B cell (primary cell): ENCODE data around the gene NEO1. TPM values are rescaled to one million over a fixed set of nuclear protein-coding genes. Genes with fewer than 3 reads are reported as not detected.

Experiments
- ATAC-seq: fragments of 200-7000 bp; cut with Tn5 transposase; one replicate; pipeline ENCODE4 v1.10.0; 2021; ENCODE audit warnings: low read depth, mild to moderate bottlenecking, moderate number of reproducible peaks, moderate library complexity
- CTCF ChIA-PET: fragments of 350-600 bp; sonication (Branson Sonifier 250); formaldehyde crosslinking; loops from one replicate; lab custom pipeline; 2021; ENCODE audit warnings: antibody characterized with exemption, inconsistent platforms; lab: Charles Lee
- POLR2A ChIA-PET: fragments of 350-600 bp; sonication (Branson Sonifier 250); formaldehyde crosslinking; loops from one replicate; lab custom pipeline; 2021; ENCODE audit warnings: antibody characterized with exemption; lab: Charles Lee
- DNase-seq: peaks from one replicate; pipeline ENCODE4 v3.0.0; 2013
- H2AFZ ChIP-seq: 2 replicates; pipeline ENCODE4 v1.6.1; 2012; ENCODE audit warnings: mild to moderate bottlenecking, low read depth, low read length; ENCODE audit not compliant: insufficient read depth, poor library complexity, severe bottlenecking
- H3K27ac ChIP-seq, 2 donors: 1 replicate in 1 of 2; 2 replicates in 1 of 2; pipeline ENCODE4 v1.5.1; 2012 to 2013; ENCODE audit warnings: low read length in 2 of 2, mild to moderate bottlenecking in 2 of 2, moderate library complexity in 1 of 2
- H3K27me3 ChIP-seq, 4 experiments: fragments of 200-600 bp in 1 of 4; sonication (generic) in 1 of 4; replicated peaks in 1 of 4; 1 replicate in 2 of 4; 2 replicates in 2 of 4; pipeline versions ENCODE4 v1.6.1 to v1.7.0; 2013 to 2016; ENCODE audit warnings: low read length in 3 of 4, mild to moderate bottlenecking in 2 of 4, mixed read lengths in 1 of 4, moderate library complexity in 1 of 4; ENCODE audit not compliant: insufficient read depth in 4 of 4, control insufficient read depth in 3 of 4; ENCODE audit errors: control extremely low read depth in 1 of 4
- H3K36me3 ChIP-seq, 2 experiments: replicated peaks in 1 of 2; 1 replicate in 1 of 2; 2 replicates in 1 of 2; pipeline versions ENCODE4 v1.6.1 to v1.7.1; 2013; ENCODE audit warnings: low read length in 1 of 2; ENCODE audit not compliant: insufficient read depth in 2 of 2, control insufficient read depth in 1 of 2; ENCODE audit errors: control extremely low read depth in 1 of 2, extremely low read depth in 1 of 2
- H3K4me1 ChIP-seq, 2 donors: fragments of 200-600 bp in 1 of 2; sonication (generic) in 1 of 2; 1 replicate in 1 of 2; 2 replicates in 1 of 2; pipeline versions ENCODE4 v1.5.1 to v1.6.1; 2013 to 2017; ENCODE audit warnings: low read length in 2 of 2; ENCODE audit not compliant: control insufficient read depth in 2 of 2, insufficient read depth in 2 of 2
- H3K4me2 ChIP-seq: replicated peaks from 2 replicates; pipeline ENCODE3; 2012; ENCODE audit warnings: mild to moderate bottlenecking, low read depth, low read length; ENCODE audit not compliant: poor library complexity, severe bottlenecking
- H3K4me3 ChIP-seq, 5 experiments: fragments of 200-600 bp in 1 of 5; sonication (generic) in 1 of 5; 1 replicate in 3 of 5; 2 replicates in 2 of 5; pipeline versions ENCODE4 v1.5.1 to v1.7.0; 2011 to 2016; ENCODE audit warnings: low read length in 4 of 5, mild to moderate bottlenecking in 4 of 5, low read depth in 2 of 5, control low read depth in 1 of 5, moderate library complexity in 1 of 5; ENCODE audit not compliant: insufficient read depth in 1 of 5; ENCODE audit errors: control extremely low read depth in 1 of 5, extremely low read depth in 1 of 5
- H3K79me2 ChIP-seq: fragments of 200-600 bp; sonication (generic); one replicate; pipeline ENCODE4 v1.6.0; 2016; ENCODE audit warnings: low read length; ENCODE audit not compliant: control insufficient read depth, insufficient read depth
- H3K9ac ChIP-seq: fragments of 200-600 bp; sonication (generic); 2 replicates; pipeline ENCODE4 v1.6.1; 2017; ENCODE audit warnings: mild to moderate bottlenecking, low read length, moderate library complexity
- H3K9me3 ChIP-seq, 3 donors: one replicate each; pipeline versions ENCODE4 v1.6.1 to v1.7.1; 2013; ENCODE audit warnings: low read length in 2 of 3; ENCODE audit not compliant: control insufficient read depth in 2 of 3, insufficient read depth in 1 of 3; ENCODE audit errors: control extremely low read depth in 1 of 3
- H4K20me1 ChIP-seq: 2 replicates; pipeline ENCODE4 v1.6.0; 2012; ENCODE audit warnings: mild to moderate bottlenecking, low read length; ENCODE audit not compliant: insufficient read depth, control insufficient read depth, poor library complexity, severe bottlenecking
- H3K27ac Mint-ChIP-seq: one replicate; pipeline ENCODE4 v1.8.0; 2021; ENCODE audit warnings: mixed read lengths
- H3K27me3 Mint-ChIP-seq: one replicate; pipeline ENCODE4 v1.8.0; 2021; ENCODE audit warnings: mixed read lengths
- H3K4me1 Mint-ChIP-seq: one replicate; pipeline ENCODE4 v1.8.0; 2021; ENCODE audit warnings: mixed read lengths
- H3K4me3 Mint-ChIP-seq: one replicate; pipeline ENCODE4 v1.8.0; 2021; ENCODE audit warnings: mixed read lengths
- H3K9me3 Mint-ChIP-seq: one replicate; pipeline ENCODE4 v1.8.0; 2022; ENCODE audit warnings: mixed read lengths; ENCODE audit not compliant: insufficient read depth
- CTCF ChIP-seq: fragments of 200-600 bp; IDR thresholded peaks from one replicate; pipeline ENCODE4 v1.8.0; 2022; ENCODE audit warnings: antibody characterized with exemption, mild to moderate bottlenecking
- EZH2 ChIP-seq: IDR thresholded peaks from 2 replicates; pipeline ENCODE4 v1.6.1; 2012; ENCODE audit warnings: borderline replicate concordance, low read depth, mild to moderate bottlenecking, moderate library complexity, low read length; ENCODE audit not compliant: insufficient read depth, poor library complexity, severe bottlenecking
- WGBS: methylation state at CpG from one replicate; pipeline ENCODE4 v1.1.5; 2013; ENCODE audit warnings: missing lambda C conversion rate; ENCODE audit not compliant: insufficient coverage; 5-methylcytosine and 5-hydroxymethylcytosine counted together
- intact Hi-C: fragments of 100-400 bp; cut with micrococcal nuclease; formaldehyde crosslinking; loops from one replicate; pipeline ENCODE4 v1.10.0; 2022
- polyA plus RNA-seq: library from polyadenylated mRNA; depleted of rRNA; stranded (reverse); fragments of >200 nt; gene quantifications from 2 replicates; pipeline ENCODE4 v1.2.3, GENCODE V29; 2012
- total RNA-seq, 2 donors: library from RNA; stranded (reverse); fragments of 120-200 nt in 1 of 2; gene quantifications; 1 replicate in 1 of 2; 2 replicates in 1 of 2; pipeline versions ENCODE4 v1.2.3 to v1.2.4, GENCODE V29; 2013 to 2022

Gene NEO1
- total and polyA plus RNA-seq, 2 donors (not counting 1 experiment from before 2014, with no cell fraction given) = 1.3 to 3.9 TPM

- H3K27ac ChIP-seq = no peak overlapping the region
- no peaks in the 10 kb centered on the region for H3K36me3 ChIP-seq
- ChIA-PET POLR2A (no interaction called here), CTCF (no interaction called here)
- DNase-seq (no peak), ATAC-seq (no peak)
- 96% methylated on average over 10 of the region's 16 CpGs for WGBS
- no peak overlapping the region for H3K27ac Mint-ChIP-seq
- H3K27me3 Mint-ChIP-seq = no peaks in the 10 kb centered on the region
- intact Hi-C loops = no loop called here
- H3K79me2 ChIP-seq = no peaks in the 10 kb centered on the region
- peaks cover 0 to 12% of the 10 kb centered on the region in 2 donors for H3K4me1 ChIP-seq
- H4K20me1 ChIP-seq = no peaks in the 10 kb centered on the region
- H3K9me3 ChIP-seq = peaks cover 0 to 14% (median 0%) of the 10 kb centered on the region in 3 donors
- no peak overlapping the region for H3K4me3 Mint-ChIP-seq
- no peak overlapping the region for H2AFZ ChIP-seq
- H3K9me3 Mint-ChIP-seq = no peaks in the 10 kb centered on the region
- H3K9ac ChIP-seq = no peak overlapping the region
- no peak overlapping the region for H3K4me3 ChIP-seq
- no peak for TF ChIP-seq EZH2
- TF ChIP-seq CTCF = no peak
- peaks cover 7% of the 10 kb centered on the region for H3K4me1 Mint-ChIP-seq
- H3K4me2 ChIP-seq = no peak overlapping the region
- no peaks in the 10 kb centered on the region for H3K27me3 ChIP-seq
These were observed 271.7 kb downstream of the NEO1 start for GRCh38 chr15:73323956-73324355.

GRCh38 chr15:73324496-73325170 is 272.4 kb downstream of the NEO1 start:
- ChIA-PET POLR2A (no interaction called here), CTCF (interaction anchor here (1.2 kb wide), 1 partner anchor 9 kb away, joined by 3 read pairs; no protein-coding TSS in a partner anchor)
- Histone ChIP-seq H3K4me2 (no peak overlapping the region), H3K4me3 (no peak overlapping the region), H3K9ac (no peak overlapping the region), H3K27me3 (no peaks in the 10 kb centered on the region), H2AFZ (no peak overlapping the region), H3K9me3 (peaks cover 0 to 14% (median 0%) of the 10 kb centered on the region in 3 donors), H3K79me2 (no peaks in the 10 kb centered on the region), H3K27ac (no peak overlapping the region), H3K36me3 (no peaks in the 10 kb centered on the region), H4K20me1 (no peaks in the 10 kb centered on the region), H3K4me1 (peaks cover 0 to 7% of the 10 kb centered on the region in 2 donors)
- no peak overlapping the region for H3K4me3 Mint-ChIP-seq
- TF ChIP-seq EZH2 (no peak), CTCF (no peak)
- peaks cover 2% of the 10 kb centered on the region for H3K4me1 Mint-ChIP-seq
- H3K27me3 Mint-ChIP-seq = no peaks in the 10 kb centered on the region
- ATAC-seq (no peak), DNase-seq (no peak)
- 98% methylated on average over 16 of the region's 16 CpGs for WGBS
- H3K9me3 Mint-ChIP-seq = no peaks in the 10 kb centered on the region
- H3K27ac Mint-ChIP-seq = no peak overlapping the region
- intact Hi-C loops = no loop called here
